Subcutaneous adipose tissue (tissue), 4 donors: ENCODE measurements around the gene HECW1. TPM values are rescaled to one million over a fixed set of nuclear protein-coding genes. Genes with fewer than 3 reads are reported as not detected.

Experiments
- total RNA-seq, 4 donors: library from RNA; depleted of rRNA; stranded (reverse); fragments of >200 nt; gene quantifications; one replicate each; pipeline ENCODE4 v1.1.0, GENCODE V29; 2016
- TF ChIP-seq, protein P1 (sequence below): fragments of 450-650 bp; IDR thresholded peaks from one replicate; pipeline ENCODE4 v1.5.1; 2016; ENCODE audit warnings: low read depth, mild to moderate bottlenecking, control low read depth, antibody characterized with exemption, moderate library complexity

The HECW1 gene
- total RNA-seq, 4 donors from 2014 or later, result 0.38 to 2.2 (median 0.80) TPM

DNA sequence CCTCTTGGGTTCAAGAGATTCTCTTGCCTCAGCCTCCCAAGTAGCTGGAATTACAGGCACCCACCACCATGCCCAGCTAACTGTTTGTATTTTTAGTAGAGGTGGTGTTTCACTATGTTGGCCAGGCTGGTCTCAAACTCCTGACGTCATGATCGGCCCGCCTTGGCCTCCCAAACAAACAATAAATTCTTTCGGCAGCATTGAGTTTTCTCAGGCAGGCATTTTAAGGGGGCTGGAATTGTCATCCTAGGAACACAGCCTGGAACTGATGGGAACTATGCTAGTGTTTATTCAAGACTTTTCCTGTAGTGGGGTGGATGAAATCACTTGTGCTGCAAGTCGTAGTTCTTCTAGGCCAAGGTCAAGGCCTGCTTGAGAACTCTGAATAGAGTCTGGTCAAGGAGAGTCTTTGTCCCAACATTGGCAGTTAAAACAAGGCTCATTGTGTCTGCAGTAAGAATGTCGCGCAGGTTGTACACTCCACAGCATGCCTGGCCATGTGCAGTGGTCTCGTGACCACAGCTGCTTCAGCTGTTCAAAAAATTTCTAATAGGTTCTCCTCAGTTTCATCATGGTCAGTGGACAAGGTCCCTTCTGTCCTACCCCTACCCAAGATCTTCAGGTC lies 92.8 kb downstream of the HECW1 start:
- TF ChIP-seq, protein P1, sequence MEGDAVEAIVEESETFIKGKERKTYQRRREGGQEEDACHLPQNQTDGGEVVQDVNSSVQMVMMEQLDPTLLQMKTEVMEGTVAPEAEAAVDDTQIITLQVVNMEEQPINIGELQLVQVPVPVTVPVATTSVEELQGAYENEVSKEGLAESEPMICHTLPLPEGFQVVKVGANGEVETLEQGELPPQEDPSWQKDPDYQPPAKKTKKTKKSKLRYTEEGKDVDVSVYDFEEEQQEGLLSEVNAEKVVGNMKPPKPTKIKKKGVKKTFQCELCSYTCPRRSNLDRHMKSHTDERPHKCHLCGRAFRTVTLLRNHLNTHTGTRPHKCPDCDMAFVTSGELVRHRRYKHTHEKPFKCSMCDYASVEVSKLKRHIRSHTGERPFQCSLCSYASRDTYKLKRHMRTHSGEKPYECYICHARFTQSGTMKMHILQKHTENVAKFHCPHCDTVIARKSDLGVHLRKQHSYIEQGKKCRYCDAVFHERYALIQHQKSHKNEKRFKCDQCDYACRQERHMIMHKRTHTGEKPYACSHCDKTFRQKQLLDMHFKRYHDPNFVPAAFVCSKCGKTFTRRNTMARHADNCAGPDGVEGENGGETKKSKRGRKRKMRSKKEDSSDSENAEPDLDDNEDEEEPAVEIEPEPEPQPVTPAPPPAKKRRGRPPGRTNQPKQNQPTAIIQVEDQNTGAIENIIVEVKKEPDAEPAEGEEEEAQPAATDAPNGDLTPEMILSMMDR, result no peak

DNA sequence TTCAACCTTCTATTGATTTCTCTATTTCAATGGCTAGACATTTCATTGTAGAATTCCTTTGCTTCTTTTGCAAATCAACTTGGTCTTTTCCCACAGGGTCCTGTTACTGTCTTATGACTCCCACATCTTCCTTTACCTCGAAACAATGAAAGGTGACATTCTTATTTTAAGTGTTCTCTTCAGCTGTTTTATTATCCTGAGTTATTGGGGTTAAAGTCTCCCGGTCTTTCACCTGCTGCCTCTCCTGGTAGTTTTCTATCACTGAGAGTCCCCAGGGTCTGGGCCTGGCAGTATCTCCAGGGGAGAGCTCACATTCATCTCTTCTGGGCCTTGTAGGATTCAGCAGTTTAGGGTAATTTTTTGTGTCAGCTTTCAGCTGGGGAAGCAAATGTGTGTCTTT lies 95.8 kb downstream of the HECW1 start:
- TF ChIP-seq, protein P1, result no peak

DNA sequence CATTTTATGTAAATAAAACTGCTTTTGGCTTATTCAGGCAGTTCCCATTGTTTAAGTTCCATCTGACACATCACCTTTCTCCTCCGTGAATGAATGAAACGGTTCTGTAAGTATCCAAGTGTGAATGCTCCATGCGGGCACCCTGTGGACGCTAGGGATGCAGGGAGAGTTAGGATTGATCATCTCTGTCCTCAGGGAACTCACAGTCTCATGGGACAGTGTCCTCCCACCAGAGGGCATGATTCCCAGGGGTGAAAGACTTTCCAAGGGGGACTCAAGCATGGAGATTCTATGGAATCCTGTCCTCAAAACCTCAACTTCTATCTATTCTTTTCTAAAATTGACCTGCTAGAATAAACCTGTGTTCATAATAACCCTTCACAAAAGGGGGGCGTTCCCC lies 98.8 kb downstream of the HECW1 start:
- TF ChIP-seq, protein P1, result no peak

DNA sequence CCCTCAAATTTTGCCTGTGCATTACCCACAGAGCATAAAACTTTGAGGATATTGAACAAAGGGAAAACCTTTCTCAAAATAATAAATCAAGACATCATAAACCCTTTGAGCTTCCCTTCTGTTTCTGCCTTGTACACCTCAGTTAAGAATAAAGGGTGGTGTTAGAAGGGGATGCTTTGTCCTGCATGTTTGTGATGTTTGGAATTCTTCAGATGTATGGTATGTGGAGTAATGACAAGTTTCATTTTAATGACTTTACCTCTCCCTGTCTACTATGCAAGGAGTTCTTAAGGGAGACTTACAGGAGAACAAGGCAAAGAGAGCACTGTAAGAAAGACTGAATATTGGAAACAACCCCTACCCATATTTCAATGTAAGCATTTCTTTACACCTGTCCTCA lies 99.2 kb downstream of the HECW1 start:
- TF ChIP-seq, protein P1, result no peak

DNA sequence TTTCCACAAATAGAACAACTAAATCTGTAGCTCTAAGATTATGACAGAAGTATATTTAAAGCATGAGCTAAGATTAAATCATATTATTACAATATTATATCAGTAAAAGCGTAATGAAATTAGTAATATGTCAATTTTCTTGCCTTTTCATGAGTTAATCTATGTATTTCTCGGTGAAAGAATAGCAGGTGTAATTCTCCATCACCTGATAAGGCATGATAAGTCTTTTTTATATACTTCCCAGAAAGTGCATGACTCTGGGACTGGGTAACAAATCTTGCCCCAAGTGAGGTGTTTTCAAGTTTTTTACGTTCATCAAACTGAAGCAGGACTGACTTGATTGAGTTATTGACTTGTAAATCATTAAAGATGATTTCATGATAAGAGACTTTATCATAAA lies 100.5 kb downstream of the HECW1 start:
- TF ChIP-seq, protein P1, result no peak

DNA sequence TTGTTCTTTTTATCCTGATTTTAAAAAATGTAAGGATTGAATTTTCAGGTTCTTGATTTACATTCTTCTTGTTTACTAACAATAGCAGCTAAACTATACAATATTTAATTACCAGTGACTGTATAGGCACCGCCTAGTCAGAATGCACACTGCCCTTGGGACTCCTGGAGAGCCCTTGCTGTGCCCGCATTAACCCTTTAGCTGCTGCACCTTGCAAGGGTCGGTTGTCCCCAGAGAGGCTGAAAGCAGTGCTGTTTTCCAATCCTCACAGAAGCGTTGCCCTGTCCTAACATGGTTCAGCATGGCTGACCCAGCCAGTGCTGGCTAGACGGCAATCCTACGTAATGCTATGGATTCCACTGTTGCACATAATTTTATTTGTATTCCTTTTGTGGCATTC lies 102.6 kb downstream of the HECW1 start:
- TF ChIP-seq, protein P1, result no peak

DNA sequence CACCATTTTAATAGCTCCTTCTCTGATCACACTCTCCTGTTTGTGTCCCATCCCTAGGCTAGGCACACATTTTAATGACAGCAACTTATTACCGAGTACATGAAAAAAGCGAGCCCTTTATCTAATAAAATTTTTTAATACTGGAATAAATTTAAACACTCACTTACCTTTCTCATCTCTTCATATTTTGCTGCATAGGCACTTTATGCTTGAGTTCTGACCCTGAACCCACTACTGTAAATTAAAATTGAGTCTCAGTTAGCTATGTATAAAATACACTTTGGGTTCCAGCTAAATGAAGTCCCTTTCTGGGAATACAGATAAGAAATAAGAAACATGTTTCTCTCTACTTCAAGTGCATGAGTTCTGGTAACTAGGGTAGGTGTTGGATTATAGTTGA lies 104.6 kb downstream of the HECW1 start:
- TF ChIP-seq, protein P1, result no peak
